GM18858 (cell line): ENCODE data around the gene FZR1.

Experiments used
- ATAC-seq: cut with Tn5 transposase; IDR thresholded peaks from one replicate; pipeline ENCODE4 v1.9.1; 2021; ENCODE audit not compliant: unreplicated experiment

FZR1 gene

DNA sequence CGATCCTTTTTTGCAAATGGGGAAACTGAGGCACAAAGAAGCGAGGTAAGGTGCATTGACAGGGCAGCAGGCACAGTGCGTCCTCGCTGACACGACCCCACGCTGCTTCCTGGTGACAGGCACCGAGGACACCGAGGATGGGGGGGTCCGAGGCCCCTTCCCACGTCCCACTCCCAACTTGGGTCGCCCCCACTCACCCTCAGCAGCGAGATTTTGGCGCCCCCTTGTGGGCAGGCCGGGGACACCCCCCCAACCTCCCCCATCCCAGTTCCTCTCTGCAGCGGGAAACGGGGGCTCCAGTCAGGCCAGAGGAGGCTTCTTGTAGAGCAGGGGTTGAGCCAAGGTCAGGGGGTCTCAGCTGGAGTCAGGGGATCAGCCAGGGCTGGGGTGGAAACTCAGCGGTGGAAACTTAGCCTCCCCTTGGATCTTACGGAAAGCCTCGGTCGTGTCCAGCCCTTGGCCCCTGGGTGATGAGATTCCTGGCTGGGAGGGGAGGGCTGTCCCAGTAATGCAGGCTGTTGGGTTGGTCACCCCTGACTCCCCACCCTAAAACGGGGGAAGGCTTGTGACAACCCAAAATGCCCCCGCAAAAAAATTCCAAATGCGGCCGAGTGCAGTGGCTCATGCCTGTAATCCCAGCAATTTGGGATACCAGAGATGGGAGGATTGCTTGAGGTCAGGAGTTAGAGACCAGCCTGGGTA, 34.0 kb upstream of the FZR1 start:
- no peak for ATAC-seq

DNA sequence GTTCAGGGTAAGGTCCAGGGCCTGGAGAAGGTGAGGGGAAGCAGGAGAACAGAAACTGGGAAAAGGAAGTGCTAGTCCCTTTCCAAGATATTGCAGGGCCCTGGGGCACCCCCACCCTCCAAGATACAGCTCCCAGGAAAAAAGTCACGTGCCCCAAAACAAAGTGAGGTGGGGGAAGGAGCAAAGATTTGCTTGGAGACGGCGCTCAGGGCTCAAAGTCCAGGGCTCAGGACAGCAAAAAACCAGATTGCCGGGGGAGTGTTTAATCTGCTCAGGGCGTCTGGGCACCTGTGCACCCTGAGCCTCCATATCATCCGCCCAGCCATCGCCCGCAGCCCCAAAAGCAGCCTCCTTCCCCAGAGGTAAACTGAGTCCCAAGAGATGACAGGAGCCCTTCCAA, 32.1 kb upstream of the FZR1 start:
- no peak for ATAC-seq

DNA sequence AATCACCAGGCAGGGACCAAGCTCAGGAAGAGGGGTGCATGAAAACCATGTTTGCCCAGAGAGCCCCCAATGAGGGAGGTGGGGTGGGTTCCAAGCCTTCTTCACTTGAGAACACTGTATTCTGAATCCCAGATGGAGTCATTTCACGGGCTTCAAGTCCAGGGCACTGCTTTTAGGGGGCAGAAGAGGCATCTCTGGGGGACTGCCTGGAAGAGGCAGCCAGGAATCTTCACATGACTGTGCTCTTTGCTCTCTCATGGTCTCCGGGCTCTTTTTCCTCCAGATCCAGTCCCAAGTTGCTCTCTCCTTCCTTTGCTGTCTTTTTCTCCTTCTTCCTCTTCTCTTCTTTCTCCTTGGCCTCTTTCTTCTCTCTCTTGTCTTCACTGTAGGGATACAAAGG, 31.5 kb upstream of the FZR1 start:
- ATAC-seq, result no peak

DNA sequence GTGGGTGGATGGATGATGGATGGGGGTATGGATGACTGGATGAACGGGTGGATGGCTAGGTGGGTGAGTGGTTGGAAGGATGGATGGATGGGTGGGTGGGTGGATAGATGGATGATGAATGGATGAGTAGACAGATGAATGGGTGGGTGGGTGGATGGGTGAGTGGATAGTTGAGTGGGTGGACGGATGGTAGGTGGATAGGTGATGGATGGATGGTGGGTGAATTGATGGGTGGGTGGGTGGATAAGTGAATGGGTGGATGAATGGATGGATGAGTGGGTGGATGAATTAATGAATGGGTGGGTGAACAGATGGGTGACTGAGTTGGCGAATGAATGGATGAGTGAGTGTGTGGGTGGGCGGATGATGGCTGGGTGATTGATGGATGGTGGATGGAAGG, 30.7 kb upstream of the FZR1 start:
- no peak for ATAC-seq

DNA sequence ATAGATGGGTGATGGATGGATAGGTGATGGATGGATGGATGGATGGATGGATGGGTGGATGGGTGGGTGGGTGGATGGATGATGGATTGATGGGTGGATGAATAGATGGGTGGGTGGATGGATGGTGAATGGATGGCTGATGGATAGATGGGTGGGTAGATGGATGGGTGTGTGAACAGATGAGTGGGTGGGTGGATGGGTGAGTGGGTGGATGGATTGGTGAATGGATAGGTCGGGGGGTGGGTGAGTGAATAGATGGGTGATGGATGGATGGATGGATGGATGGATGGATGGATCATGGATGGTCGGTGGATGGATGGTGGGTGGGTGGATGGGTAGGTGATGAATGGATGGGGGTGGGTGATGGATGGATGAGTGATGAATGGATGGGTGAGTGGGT, 29.3 kb upstream of the FZR1 start:
- ATAC-seq, result no peak

DNA sequence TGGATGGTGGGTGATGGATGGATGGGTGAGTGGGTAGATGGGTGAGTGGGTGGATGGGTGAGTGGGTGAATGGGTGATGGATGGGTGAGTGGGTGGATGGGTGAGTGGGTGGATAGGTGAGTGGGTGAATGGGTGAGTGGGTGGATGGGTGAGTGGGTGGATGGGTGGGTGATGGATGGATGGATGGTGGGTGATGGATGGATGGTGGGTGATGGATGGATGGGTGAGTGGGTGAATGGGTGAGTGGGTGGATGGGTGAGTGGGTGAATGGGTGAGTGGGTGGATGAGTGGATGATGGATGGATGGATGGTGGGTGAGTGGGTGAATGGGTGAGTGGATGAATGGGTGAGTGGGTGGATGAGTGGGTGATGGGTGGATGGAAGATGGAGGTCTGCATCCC, 28.6 kb upstream of the FZR1 start:
- ATAC-seq, result no peak

DNA sequence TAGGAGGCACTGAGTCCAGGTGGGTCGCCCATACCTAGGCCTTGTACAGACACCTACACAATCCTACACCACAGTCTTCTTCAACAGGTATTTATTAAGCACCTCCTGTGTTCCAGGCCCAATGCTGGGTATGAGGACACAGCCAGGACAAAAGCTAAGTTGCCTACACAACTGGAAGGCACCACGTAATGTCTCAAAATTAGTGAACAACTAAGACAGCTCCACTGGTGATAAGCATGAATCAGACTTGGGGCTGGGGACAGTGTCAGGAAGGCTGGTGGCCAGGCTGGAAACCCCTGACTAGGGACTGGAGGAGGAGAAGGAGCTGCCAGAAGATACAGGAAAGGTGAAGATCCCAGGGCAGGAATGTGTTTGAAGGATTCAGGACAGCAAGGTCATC, 28.2 kb upstream of the FZR1 start:
- no peak for ATAC-seq

DNA sequence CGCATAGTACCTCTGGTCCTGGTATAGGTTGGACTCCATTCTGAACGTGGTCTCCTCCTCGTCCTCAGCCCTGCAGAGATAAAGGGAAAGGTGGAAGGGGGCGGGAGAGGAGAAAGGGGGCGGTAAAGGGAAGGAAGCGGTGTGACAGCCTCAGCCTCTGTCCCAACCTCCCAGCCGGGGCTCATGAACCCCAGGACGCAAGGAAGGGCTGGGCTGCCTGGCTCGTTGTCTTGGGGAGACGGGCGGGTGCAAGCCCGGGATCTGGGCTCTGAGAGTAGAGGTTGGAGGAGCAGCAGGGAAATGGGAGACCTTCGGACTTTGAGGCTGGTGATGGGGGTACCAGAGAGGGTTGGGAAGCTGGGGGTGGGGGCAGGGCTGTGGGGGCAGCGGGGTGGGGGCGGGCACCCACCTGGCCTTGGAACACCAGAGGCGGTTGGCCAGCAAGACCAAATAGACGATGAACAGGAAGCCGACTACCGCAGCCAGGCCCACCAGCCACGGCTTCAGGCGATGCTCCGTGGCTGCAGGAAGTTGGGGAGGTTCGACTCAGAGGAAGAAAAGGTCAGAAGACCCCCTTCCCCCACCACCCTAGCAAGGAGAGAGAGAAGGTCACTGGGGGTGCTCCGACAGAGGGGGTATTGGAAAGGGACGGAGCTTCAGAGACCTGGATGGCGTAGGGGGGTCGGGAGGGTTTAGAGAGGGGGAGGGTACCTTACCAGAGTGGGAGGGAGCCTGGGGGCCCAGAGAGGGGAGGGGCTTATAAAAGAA, 27.5 kb upstream of the FZR1 start:
- ATAC-seq, result no peak

DNA sequence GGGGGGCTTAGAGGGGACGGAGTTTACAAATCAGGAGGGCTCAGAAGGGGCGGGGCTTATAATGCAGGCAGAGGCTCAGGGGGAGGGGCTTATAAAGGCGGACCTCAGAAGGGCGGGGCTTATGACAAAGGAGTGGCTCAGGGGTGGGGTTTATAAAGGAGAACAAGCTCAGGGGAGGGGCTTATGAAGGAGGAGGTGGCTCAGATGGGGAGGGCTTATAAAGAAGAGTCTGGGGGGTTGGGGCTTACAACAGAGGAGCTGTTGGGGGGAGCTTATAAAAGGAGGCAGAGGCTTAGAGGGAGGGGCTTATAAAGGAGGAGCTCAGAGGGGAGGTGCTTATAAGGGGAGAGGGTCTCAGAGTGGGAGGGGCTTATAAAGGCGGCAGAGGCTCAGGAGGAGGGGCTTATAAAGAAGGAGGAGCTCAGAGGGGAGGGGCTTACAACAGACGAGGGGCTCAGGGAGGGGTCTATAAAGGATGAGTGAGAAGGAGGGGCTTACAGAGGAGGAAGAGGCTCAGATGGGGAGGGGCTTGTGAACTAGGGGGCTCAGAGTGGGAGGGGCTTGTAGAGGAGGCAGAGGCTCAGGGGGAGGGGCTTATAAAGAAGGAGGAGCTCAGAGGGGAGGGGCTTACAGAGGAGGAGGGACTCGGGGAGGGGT, 26.8 kb upstream of the FZR1 start:
- ATAC-seq, result no peak

DNA sequence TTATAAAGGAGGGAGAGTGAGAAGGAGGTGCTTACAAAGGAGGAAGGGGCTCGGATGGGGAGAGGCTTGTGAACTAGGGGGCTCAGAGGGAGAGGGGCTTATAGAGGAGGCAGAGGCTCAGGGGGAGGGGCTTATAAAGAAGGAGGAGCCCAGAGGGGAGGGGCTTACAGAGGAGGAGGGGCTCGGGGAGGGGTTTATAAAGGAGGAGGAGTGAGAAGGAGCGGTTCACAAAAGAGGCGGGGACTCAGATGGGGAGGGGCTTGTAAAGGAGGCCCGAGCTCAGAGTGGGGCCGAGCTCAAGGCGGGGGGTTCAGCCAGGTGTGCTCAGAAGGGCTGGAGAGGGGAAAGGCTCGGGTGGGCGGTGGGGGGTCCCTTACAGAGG, 26.3 kb upstream of the FZR1 start:
- no peak for ATAC-seq

DNA sequence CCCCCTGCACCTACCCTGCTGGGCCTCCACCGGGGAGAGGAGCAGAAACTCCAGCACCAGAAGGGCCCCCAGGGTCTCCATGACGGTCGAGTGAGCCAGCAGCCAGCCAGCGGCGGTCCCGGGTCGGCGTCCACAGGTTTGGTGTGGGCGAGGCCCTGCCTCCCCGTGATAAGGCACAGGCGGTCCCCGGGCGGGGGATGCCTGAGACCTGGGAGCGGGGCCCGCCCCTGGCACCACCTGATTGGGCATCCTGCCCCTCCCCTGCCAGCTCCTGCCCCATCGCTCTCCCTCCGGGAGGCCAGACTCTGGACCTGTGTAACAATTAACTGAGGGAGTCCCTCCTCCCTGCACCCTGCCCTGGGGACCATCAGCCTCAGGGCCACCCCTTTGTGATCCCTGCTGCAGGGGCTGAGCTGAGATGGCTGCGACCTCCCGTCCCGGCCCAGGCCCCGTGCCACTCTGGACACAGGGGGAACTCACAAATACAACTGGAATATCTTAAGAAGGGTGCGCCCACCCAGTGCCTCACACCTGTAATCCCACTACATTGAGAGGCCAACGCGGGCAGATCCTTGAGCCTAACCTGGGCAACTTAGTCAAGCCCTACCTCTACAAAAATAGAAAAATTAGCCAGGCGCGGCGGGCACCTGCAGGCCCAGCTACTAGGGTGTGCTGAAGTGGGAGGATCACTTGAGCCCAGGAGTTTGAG, 25.6 kb upstream of the FZR1 start, which contains the start of gene SMIM24:
TSS of gene SMIM24 (minus strand) at position 143 of the 709 bp plus-strand sequence. CDS start at position 81, 62 bp downstream.
- no peak for ATAC-seq

DNA sequence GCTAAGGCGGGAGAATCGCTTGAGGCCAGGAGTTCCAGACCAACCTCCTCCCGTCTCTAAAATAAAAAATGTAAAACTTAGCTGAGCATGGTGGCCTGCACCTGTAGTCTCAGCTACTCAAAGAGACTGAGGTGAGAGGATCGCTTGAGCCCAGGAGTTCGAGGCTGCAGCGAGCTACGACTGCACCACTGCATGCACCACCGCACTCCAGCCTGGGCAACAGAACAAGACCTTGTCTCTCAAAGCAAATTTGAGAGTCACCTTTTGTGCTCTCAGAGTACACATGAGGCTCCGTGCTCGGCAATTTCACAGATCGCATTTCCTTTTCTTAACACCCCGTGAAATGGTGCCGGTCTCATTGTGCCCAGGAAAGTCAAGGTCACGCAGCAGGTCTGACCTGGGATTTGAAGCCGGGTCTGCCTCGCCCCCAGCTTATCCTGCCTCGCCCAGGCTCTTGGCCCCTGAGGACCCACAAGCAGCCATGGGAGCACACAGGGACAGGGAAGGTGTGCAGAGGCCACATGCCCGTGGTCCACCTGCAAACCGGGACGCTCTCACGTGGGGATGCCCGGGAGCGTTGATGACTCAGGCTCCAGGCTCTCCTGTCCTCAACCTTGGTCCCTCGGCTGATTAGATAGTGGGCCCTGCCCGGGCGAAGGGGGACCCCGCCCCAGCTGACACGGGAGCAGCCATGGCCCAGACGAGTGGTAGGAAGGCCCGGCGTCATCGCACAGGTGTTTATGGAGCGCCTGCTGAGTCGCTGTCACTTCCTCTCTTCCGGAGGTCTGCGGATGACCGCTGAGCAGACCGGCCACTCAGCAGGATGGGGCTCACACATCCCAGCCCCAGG, 24.6 kb upstream of the FZR1 start:
- ATAC-seq, result no peak

DNA sequence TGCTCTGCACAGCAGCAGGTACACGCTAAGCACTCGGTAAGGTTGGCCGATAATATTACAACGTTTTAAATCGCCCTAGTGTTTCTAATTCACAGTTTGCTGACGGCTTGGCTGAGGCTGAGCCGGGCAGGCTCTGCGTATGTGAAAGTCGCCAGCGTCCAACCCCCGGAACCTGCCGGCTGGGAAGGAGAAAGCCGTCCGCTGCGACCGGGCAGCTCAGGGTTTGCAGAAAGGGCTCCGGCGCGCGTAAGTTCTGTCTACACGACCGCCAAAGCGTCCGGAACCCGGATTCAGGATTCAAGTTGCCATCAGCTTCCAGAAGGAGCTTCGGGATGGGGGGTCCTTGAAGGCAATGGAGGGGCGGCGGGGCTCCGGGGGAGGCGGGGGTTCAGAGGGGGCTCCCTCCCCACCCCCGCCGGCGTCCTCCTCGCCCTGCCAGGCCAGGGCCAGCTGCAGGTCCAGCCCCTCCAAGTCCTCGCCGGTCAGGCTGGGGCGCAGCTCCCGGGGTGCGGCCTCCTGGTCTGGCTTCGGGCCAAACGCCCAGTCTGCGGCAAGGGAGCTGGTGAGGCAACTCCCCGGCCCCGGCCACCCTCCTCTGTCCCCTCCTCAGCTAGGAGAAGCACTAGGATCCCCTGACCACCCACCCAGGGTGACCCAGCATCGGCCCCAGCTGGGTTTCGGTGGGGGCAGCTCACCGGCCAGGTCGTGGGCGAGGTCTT, 23.4 kb upstream of the FZR1 start:
- no peak for ATAC-seq

DNA sequence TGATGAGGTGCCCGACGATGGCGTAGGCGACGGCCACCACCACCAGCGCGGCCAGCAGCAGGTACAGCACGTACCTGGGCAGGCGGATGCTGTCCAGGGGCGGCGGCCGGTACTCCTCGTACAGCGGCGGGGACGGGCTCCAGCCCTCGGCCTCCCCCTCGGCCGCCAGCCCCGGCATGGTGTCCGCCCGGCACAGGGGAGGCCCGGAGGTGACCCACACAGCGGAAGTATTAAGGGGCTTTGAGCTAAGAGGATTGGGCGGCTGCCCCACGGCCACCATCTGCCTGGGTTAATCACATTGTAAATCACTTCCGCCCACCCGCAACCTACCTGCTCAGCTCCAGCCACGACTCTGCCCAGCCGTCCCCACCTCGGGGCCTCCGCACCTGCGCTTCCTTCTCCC, 22.9 kb upstream of the FZR1 start, which contains the start of gene SMIM44:
TSS of gene SMIM44 (minus strand) at position 216 of the 403 bp plus-strand sequence. CDS start at position 178, 38 bp downstream.
- no peak for ATAC-seq

DNA sequence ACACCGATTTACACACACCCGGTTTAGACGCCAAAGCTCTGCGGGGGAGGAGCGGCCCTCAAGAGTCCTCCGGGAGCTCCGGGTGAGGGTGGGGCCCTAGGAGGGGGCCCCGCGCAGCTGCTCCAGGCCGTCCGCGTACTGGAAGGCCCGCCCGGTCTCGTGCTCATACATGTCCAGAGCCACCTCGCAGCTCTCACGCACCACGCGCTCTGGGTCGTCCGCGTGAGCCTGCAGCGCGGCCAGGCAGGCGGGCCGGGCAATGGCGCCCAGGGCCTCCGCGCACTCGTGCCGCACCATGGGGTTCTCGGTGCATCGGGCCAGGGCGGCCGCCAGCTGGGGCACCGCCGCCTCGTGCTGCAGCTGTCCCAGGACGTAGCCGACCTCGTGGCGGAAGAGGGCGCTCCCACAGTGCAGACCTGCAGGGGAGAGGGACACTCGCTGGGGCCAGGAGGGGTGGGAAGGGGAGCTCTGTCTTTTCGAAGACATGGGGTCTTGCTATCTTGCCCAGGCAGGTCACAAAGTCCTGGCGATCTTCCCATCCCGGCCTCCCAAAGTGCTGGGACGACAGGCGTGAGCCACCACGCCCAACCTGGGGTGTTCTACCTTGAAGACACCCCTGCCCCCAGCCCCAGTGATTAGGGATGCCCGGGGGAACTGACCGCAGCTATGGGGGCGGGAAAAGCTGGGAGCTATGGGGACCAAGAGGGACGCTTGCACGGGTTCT, 14.6 kb upstream of the FZR1 start:
- no peak for ATAC-seq

DNA sequence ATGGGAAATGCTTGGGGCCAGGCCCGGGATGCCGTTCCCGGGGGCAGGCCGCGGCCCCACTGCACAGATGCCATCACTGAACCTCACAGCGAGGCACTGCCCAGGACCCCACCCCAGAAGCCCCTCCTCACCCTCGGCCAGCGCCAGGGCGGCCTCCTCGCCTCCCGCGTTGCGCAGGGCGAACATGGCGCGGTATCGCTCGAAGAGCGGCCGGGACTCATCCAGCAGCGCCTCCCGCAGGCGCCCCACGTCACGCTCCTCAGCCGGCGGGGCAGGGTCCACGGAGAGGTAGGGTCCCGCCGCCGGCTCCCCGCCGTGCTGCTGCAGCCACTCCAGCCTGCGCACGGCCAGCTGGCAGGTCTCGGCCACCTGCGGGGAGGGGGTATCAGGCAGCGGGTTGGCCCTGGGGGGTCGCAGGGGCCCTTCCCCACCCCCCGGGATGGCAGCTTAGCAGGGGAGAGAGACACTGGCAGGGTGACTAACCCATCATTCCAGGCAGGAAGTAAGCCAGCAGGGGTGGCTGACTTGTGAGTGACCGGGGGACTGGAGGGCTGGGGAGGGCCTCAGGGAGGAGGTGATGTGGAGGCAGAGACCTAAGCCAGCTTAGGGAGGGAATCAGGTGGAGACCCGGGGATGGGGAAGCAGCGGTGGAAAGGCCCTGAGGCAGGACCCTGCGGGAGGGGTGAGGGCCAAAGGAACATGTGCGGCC, 13.8 kb upstream of the FZR1 start:
- no peak for ATAC-seq

DNA sequence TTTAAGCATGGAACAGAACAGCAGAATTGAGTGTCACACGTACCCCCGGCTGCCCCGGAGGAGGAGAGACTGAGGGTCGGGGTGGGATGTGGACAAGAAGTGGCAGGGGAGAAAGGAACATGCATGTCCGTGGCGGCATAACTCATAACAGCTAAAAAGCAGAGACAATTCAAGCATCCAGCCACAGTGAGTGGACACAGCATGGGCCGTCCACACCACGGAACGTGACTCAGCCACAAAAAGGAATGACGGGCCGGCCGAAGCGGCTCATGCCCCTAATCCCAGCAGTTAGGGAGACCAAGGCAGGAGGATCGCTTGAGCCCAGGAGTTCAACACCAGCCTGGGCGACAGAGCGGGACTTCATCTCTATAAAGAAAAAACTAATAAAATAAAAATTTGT, 13.2 kb upstream of the FZR1 start:
- no peak for ATAC-seq

DNA sequence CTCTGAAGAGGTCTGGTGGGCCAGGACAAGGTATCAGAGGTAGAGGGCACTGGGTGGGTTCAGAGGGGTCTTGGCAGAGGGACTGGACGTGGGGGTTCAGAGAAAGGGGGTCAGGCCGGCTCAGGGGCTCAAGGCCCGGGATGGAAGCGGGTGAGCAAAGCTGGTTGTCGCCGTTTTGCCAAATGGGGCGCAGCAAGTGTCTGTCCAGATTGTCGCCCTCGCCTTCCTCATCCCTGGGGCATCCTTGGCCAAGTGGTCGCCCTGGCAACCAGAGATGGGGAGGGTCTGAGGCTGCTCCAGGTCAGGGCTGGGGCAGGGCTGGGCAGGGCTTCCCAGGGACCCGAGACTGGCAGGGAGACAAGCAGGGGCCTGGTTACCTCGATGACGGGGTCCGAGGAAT, 12.5 kb upstream of the FZR1 start:
- ATAC-seq, result no peak

DNA sequence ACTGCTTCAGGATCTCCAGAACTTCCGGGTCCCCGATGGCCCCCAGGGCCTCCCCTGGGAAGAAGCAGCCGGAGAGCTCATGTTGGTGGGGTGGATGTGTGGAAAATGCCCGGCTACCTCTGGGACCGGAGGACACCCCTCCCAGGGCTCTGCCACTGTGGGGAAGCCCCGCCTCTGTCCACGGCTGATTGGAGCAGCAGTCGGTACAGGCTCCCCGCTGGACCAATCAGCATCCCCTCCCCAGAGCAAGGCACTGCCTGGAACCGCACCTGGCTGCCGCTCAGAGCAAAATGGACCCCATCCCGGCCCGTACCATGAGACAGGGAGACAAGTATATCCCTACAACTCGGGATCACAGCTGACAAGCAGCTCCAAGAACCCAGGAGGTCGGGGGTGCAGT, 12.1 kb upstream of the FZR1 start:
- ATAC-seq, result no peak
